CD14-positive monocyte (primary cell): Measurements from ENCODE around the gene TMPRSS11A. TPM values are rescaled to one million over a fixed set of nuclear protein-coding genes. Genes with fewer than 3 reads are reported as not detected.

Experiments
- DNase-seq, 3 donors: peaks; one replicate each; pipeline ENCODE4 v3.0.0-alpha.2; 2011 to 2022
- H2AFZ ChIP-seq: 2 replicates; pipeline ENCODE4 v1.6.0; 2012; ENCODE audit warnings: mild to moderate bottlenecking, low read depth, low read length, inconsistent platforms; ENCODE audit not compliant: insufficient read depth, poor library complexity, severe bottlenecking
- H3K27ac ChIP-seq, 2 donors: 1 replicate in 1 of 2; 2 replicates in 1 of 2; pipeline ENCODE4 v1.5.1; 2012 to 2013; ENCODE audit warnings: low read length in 2 of 2, control low read depth in 1 of 2, inconsistent platforms in 1 of 2, low read depth in 1 of 2, mild to moderate bottlenecking in 1 of 2
- H3K27me3 ChIP-seq, 2 donors: one replicate each; pipeline versions ENCODE4 v1.6.0 to v1.6.1; 2011 to 2013; ENCODE audit warnings: low read length in 2 of 2; ENCODE audit not compliant: control insufficient read depth in 2 of 2, insufficient read depth in 2 of 2
- H3K36me3 ChIP-seq, 2 donors: replicated peaks in 1 of 2; 1 replicate in 1 of 2; 2 replicates in 1 of 2; pipeline versions ENCODE4 v1.5.1 to v1.6.1; 2012 to 2013; ENCODE audit warnings: low read length in 2 of 2, control low read depth in 1 of 2, inconsistent platforms in 1 of 2, mild to moderate bottlenecking in 1 of 2; ENCODE audit not compliant: insufficient read depth in 2 of 2, control insufficient read depth in 1 of 2
- H3K4me1 ChIP-seq, 2 donors: 1 replicate in 1 of 2; 2 replicates in 1 of 2; pipeline versions ENCODE4 v1.5.1 to v1.6.1; 2012 to 2013; ENCODE audit warnings: low read length in 2 of 2, control low read depth in 1 of 2, inconsistent platforms in 1 of 2, mild to moderate bottlenecking in 1 of 2, moderate library complexity in 1 of 2; ENCODE audit not compliant: insufficient read depth in 2 of 2, control insufficient read depth in 1 of 2
- H3K4me2 ChIP-seq: replicated peaks from 2 replicates; pipeline ENCODE3; 2012; ENCODE audit warnings: low read length, moderate library complexity, mild to moderate bottlenecking; ENCODE audit not compliant: poor library complexity, severe bottlenecking; ENCODE audit errors: extremely low read depth
- H3K4me3 ChIP-seq, 3 experiments: fragments of 200-600 bp in 1 of 3; sonication (generic) in 1 of 3; replicated peaks in 1 of 3; 1 replicate in 2 of 3; 2 replicates in 1 of 3; pipeline ENCODE4 v1.5.1; 2011 to 2013; ENCODE audit warnings: low read length in 3 of 3, mild to moderate bottlenecking in 3 of 3, control low read depth in 2 of 3, low read depth in 2 of 3, inconsistent platforms in 1 of 3, moderate library complexity in 1 of 3
- H3K79me2 ChIP-seq: 2 replicates; pipeline ENCODE4 v1.6.0; 2012; ENCODE audit warnings: mild to moderate bottlenecking, control low read depth, inconsistent platforms, low read length, moderate library complexity; ENCODE audit not compliant: insufficient read depth
- H3K9ac ChIP-seq: 2 replicates; pipeline ENCODE4 v1.6.0; 2017; ENCODE audit warnings: low read length, mild to moderate bottlenecking; ENCODE audit not compliant: insufficient read depth, poor library complexity, severe bottlenecking
- H3K9me3 ChIP-seq, 2 donors: replicated peaks in 1 of 2; 1 replicate in 1 of 2; 2 replicates in 1 of 2; pipeline versions ENCODE4 v1.5.1 to v1.6.1; 2012 to 2013; ENCODE audit warnings: low read length in 2 of 2, control low read depth in 1 of 2; ENCODE audit not compliant: control insufficient read depth in 1 of 2, insufficient read depth in 1 of 2
- H4K20me1 ChIP-seq: 2 replicates; pipeline ENCODE4 v1.6.0; 2012; ENCODE audit warnings: mild to moderate bottlenecking, low read length, control low read depth, moderate library complexity; ENCODE audit not compliant: insufficient read depth
- H3K27ac Mint-ChIP-seq, 7 donors: one replicate each; pipeline ENCODE4 v1.8.0; 2020; ENCODE audit warnings: mild to moderate bottlenecking in 7 of 7, mixed read lengths in 7 of 7, moderate library complexity in 6 of 7, inconsistent platforms in 2 of 7
- H3K27me3 Mint-ChIP-seq, 3 donors: one replicate each; pipeline ENCODE4 v1.8.0; 2021 to 2022; ENCODE audit warnings: low read depth in 3 of 3, mild to moderate bottlenecking in 3 of 3, mixed read lengths in 3 of 3, moderate library complexity in 3 of 3, inconsistent platforms in 1 of 3
- H3K36me3 Mint-ChIP-seq, 2 donors: one replicate each; pipeline ENCODE4 v1.8.0; 2020; ENCODE audit warnings: mixed read lengths in 2 of 2, inconsistent platforms in 1 of 2, mild to moderate bottlenecking in 1 of 2
- H3K4me1 Mint-ChIP-seq: one replicate; pipeline ENCODE4 v1.8.0; 2020; ENCODE audit warnings: mild to moderate bottlenecking, mixed read lengths
- H3K4me3 Mint-ChIP-seq, 2 donors: one replicate each; pipeline ENCODE4 v1.8.0; 2020; ENCODE audit warnings: mild to moderate bottlenecking in 2 of 2, mixed read lengths in 2 of 2, moderate library complexity in 1 of 2
- H3K9me3 Mint-ChIP-seq, 7 donors: one replicate each; pipeline ENCODE4 v1.8.0; 2020 to 2022; ENCODE audit warnings: mixed read lengths in 7 of 7, mild to moderate bottlenecking in 6 of 7, moderate library complexity in 6 of 7, inconsistent platforms in 2 of 7
- WGBS: methylation state at CpG from one replicate; pipeline ENCODE4 v1.1.5; 2013; ENCODE audit warnings: missing lambda C conversion rate; ENCODE audit not compliant: insufficient coverage; 5-methylcytosine and 5-hydroxymethylcytosine counted together
- intact Hi-C, 2 donors: fragments of 100-400 bp; cut with micrococcal nuclease; formaldehyde crosslinking; loops; one replicate each; pipeline versions ENCODE4 v1.15.0 to v1.15.1; 2023
- polyA plus RNA-seq, 3 donors: library from polyadenylated mRNA; depleted of rRNA in 1 of 3; unstranded in 2 of 3; stranded (reverse) in 1 of 3; fragments of 300-500 nt in 2 of 3; fragments of >200 nt in 1 of 3; fragmentation: Illumina TruSeq in 2 of 3; gene quantifications; 1 replicate in 2 of 3; 2 replicates in 1 of 3; pipeline ENCODE4 v1.2.3, GENCODE V29; 2012 to 2021
- TF ChIP-seq, protein P1 (sequence below): fragments of 200-600 bp; IDR thresholded peaks from one replicate; pipeline ENCODE4 v1.8.0; 2022; ENCODE audit warnings: antibody characterized with exemption, mild to moderate bottlenecking

Gene TMPRSS11A
- polyA plus RNA-seq, 3 donors, result not detected

DNA sequence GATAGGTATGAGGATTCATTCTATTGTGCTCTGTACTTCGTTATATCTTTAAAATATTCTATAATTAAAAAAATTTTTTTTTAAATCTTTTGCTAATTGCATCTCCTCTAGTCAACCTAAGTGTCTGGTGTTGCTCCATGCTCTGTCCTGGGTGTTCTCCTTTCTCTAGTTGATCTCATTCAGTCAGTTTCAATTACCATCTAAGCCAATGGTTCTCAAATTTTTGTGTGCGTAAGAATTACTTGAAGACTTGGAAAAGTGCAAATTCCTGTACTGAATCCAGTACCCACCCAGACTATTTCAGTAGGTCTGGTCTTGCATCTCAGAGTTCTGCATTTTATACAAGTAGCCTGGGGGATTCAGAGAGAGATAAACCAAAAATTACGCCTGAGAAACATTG lies 86.2 kb downstream of the TMPRSS11A start:
- H3K36me3 Mint-ChIP-seq, result no peaks in the 10 kb centered on the region
- H2AFZ ChIP-seq, result no peak overlapping the region
- H3K27ac ChIP-seq, result no peak overlapping the region
- DNase-seq, result no peak
- TF ChIP-seq, protein P1, sequence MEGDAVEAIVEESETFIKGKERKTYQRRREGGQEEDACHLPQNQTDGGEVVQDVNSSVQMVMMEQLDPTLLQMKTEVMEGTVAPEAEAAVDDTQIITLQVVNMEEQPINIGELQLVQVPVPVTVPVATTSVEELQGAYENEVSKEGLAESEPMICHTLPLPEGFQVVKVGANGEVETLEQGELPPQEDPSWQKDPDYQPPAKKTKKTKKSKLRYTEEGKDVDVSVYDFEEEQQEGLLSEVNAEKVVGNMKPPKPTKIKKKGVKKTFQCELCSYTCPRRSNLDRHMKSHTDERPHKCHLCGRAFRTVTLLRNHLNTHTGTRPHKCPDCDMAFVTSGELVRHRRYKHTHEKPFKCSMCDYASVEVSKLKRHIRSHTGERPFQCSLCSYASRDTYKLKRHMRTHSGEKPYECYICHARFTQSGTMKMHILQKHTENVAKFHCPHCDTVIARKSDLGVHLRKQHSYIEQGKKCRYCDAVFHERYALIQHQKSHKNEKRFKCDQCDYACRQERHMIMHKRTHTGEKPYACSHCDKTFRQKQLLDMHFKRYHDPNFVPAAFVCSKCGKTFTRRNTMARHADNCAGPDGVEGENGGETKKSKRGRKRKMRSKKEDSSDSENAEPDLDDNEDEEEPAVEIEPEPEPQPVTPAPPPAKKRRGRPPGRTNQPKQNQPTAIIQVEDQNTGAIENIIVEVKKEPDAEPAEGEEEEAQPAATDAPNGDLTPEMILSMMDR, result no peak
- H3K27me3 Mint-ChIP-seq, result no peaks in the 10 kb centered on the region
- H3K36me3 ChIP-seq, result no peaks in the 10 kb centered on the region
- no peaks in the 10 kb centered on the region for H3K79me2 ChIP-seq
- H3K9ac ChIP-seq, result no peak overlapping the region
- intact Hi-C loops, result loop anchor here in 1 of 2 donors (10.0 kb wide), 1 partner anchor 298 kb away; no protein-coding TSS in a partner anchor
- H3K4me3 Mint-ChIP-seq, result no peak overlapping the region
- H3K4me3 ChIP-seq, result no peak overlapping the region
- no peaks in the 10 kb centered on the region for H4K20me1 ChIP-seq
- peaks cover 13% of the 10 kb centered on the region for H3K4me1 Mint-ChIP-seq
- H3K4me2 ChIP-seq, result no peak overlapping the region
- H3K4me1 ChIP-seq, result peaks cover 3 to 12% of the 10 kb centered on the region in 2 donors
- 100% methylated on average over 1 of the region's 3 CpGs for WGBS
- no peaks in the 10 kb centered on the region for H3K9me3 ChIP-seq
- no peaks in the 10 kb centered on the region for H3K27me3 ChIP-seq
- H3K27ac Mint-ChIP-seq, result no peak overlapping the region
- peaks cover 0 to 3% (median 0%) of the 10 kb centered on the region in 7 donors for H3K9me3 Mint-ChIP-seq

DNA sequence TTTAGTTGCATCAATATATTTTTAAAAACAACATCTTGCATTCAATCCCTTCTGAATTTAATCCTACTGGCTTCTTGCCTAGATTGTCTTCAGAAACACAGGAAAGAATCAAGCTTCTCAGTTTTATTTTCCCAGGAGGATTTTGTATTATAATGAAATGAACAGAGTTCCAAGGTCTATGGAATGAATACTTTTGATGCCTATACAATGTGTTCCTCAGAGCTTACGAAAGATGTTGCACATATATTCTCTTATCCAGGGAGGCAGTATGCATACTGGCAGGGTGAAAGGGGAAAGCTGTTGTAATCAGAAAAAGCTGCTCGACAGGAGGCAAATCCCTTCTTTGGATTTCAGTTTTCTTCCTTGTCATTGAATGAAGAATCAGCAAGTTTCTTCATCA lies 88.3 kb downstream of the TMPRSS11A start:
- no peak overlapping the region for H3K27ac Mint-ChIP-seq
- DNase-seq, result no peak
- Histone ChIP-seq H3K4me2 (no peak overlapping the region), H3K9ac (no peak overlapping the region), H3K27me3 (no peaks in the 10 kb centered on the region), H2AFZ (no peak overlapping the region), H3K4me3 (no peak overlapping the region), H3K27ac (no peak overlapping the region), H4K20me1 (no peaks in the 10 kb centered on the region), H3K9me3 (no peaks in the 10 kb centered on the region), H3K36me3 (no peaks in the 10 kb centered on the region), H3K79me2 (no peaks in the 10 kb centered on the region), H3K4me1 (peaks cover 3 to 11% of the 10 kb centered on the region in 2 donors)
- peaks cover 7% of the 10 kb centered on the region for H3K4me1 Mint-ChIP-seq
- H3K9me3 Mint-ChIP-seq, result no peaks in the 10 kb centered on the region
- TF ChIP-seq, protein P1, result no peak
- intact Hi-C loops, result loop anchor here (5.0 to 10.0 kb wide), 4 partner anchors 32 to 302 kb away; no protein-coding TSS in a partner anchor
- WGBS, result 100% methylated on average over 1 of the region's 2 CpGs
- no peaks in the 10 kb centered on the region for H3K36me3 Mint-ChIP-seq
- H3K4me3 Mint-ChIP-seq, result no peak overlapping the region
- H3K27me3 Mint-ChIP-seq, result no peaks in the 10 kb centered on the region
